SH-SY5Y (cell line): ENCODE results near the gene RABGGTA.

ENCODE experiments used
- GATA2 ChIP-seq: IDR thresholded peaks from 2 replicates; pipeline ENCODE4 v1.6.1; 2011; ENCODE audit warnings: mild to moderate bottlenecking, low read depth, low read length
- GATA3 ChIP-seq: IDR thresholded peaks from 2 replicates; pipeline ENCODE4 v1.6.1; 2011; ENCODE audit warnings: low read depth, mild to moderate bottlenecking, low read length, moderate library complexity

- no peak for TF ChIP-seq GATA2
- TF ChIP-seq GATA3 = no peak
Observed at GRCh38 chr14:24311837-24312615, 40.6 kb upstream of the RABGGTA start.
